IMR-90 (cell line): Measurements from ENCODE around the gene PHACTR3. TPM values are rescaled to one million over a fixed set of nuclear protein-coding genes. Genes with fewer than 3 reads are reported as not detected.

Experiments used
- ATAC-seq: fragments of 200-7000 bp; cut with Tn5 transposase; 2 replicates; pipeline ENCODE4 v1.9.1; 2020; ENCODE audit warnings: low read depth, mild to moderate bottlenecking, moderate library complexity
- BruUV-seq: library from RNA; stranded (reverse); fragments of 400-500 nt; replicated peaks from 2 replicates; lab custom pipeline; 2021; lab: Mats Ljungman, UMichigan
- CTCF ChIA-PET: fragments of 300-600 bp; formaldehyde crosslinking; extraction: SDS; loops from one replicate; lab custom pipeline; 2021; ENCODE audit warnings: antibody characterized with exemption; lab: Yijun Ruan, JAX
- POLR2A ChIA-PET: fragments of 300-600 bp; sonication (Branson Sonifier 250); formaldehyde crosslinking; loops from one replicate; lab custom pipeline; 2022; ENCODE audit warnings: antibody characterized with exemption; ENCODE audit not compliant: unreplicated experiment; lab: Charles Lee
- DNase-seq: peaks from one replicate; pipeline ENCODE4 v3.0.0; 2013
- H2AFZ ChIP-seq: replicated peaks from 2 replicates; pipeline ENCODE3; 2013; ENCODE audit warnings: low read length, mild to moderate bottlenecking; ENCODE audit not compliant: poor library complexity
- H2AK5ac ChIP-seq: 2 replicates; pipeline ENCODE4 v1.6.1; 2013; ENCODE audit warnings: low read depth, low read length, inconsistent platforms
- H2AK9ac ChIP-seq: replicated peaks from 2 replicates; pipeline ENCODE3; 2013; ENCODE audit warnings: mild to moderate bottlenecking, low read depth, low read length, moderate library complexity; ENCODE audit not compliant: poor library complexity
- H2BK120ac ChIP-seq: 2 replicates; pipeline ENCODE4 v1.6.1; 2013; ENCODE audit warnings: low read depth, low read length, inconsistent platforms
- H2BK15ac ChIP-seq: 3 replicates; pipeline ENCODE4 v1.6.1; 2013; ENCODE audit warnings: low read depth, low read length, inconsistent platforms
- H2BK20ac ChIP-seq: 2 replicates; pipeline ENCODE4 v1.6.1; 2013; ENCODE audit warnings: low read depth, mild to moderate bottlenecking, inconsistent platforms, low read length, moderate library complexity
- H2BK5ac ChIP-seq: 2 replicates; pipeline ENCODE4 v1.6.1; 2013; ENCODE audit warnings: mild to moderate bottlenecking, low read depth, low read length, inconsistent platforms; ENCODE audit not compliant: poor library complexity, severe bottlenecking
- H3K14ac ChIP-seq: replicated peaks from 2 replicates; pipeline ENCODE4 v1.6.1; 2013; ENCODE audit warnings: low read depth, low read length, inconsistent platforms
- H3K18ac ChIP-seq: 2 replicates; pipeline ENCODE4 v1.6.1; 2013; ENCODE audit warnings: low read depth, low read length, control low read depth
- H3K23ac ChIP-seq: 2 replicates; pipeline ENCODE4 v1.6.1; 2013; ENCODE audit warnings: low read depth, low read length, inconsistent platforms
- H3K27ac ChIP-seq: 2 replicates; pipeline ENCODE4 v1.5.1; 2013; ENCODE audit warnings: mild to moderate bottlenecking, control low read depth, low read length; ENCODE audit not compliant: insufficient read depth
- H3K27me3 ChIP-seq: 2 replicates; pipeline ENCODE4 v1.6.1; 2013; ENCODE audit warnings: low read length; ENCODE audit not compliant: control insufficient read depth, insufficient read depth
- H3K36me3 ChIP-seq: 2 replicates; pipeline ENCODE4 v1.6.1; 2013; ENCODE audit warnings: low read length, mixed read lengths; ENCODE audit not compliant: control insufficient read depth, insufficient read depth
- H3K4ac ChIP-seq: 2 replicates; pipeline ENCODE4 v1.6.1; 2013; ENCODE audit warnings: low read depth, low read length, inconsistent platforms
- H3K4me1 ChIP-seq: 2 replicates; pipeline ENCODE4 v1.6.1; 2013; ENCODE audit warnings: low read length, mixed read lengths; ENCODE audit not compliant: control insufficient read depth, insufficient read depth
- H3K4me2 ChIP-seq: 2 replicates; pipeline ENCODE4 v1.6.1; 2013; ENCODE audit warnings: low read depth, mild to moderate bottlenecking, control low read depth, low read length, moderate library complexity
- H3K4me3 ChIP-seq: 2 replicates; pipeline ENCODE4 v1.5.1; 2013; ENCODE audit warnings: low read depth, mild to moderate bottlenecking, control low read depth, low read length, moderate library complexity; ENCODE audit not compliant: insufficient read depth
- H3K56ac ChIP-seq: 2 replicates; pipeline ENCODE4 v1.6.1; 2013; ENCODE audit warnings: low read length, inconsistent platforms; ENCODE audit not compliant: insufficient read depth; ENCODE audit errors: extremely low read depth
- H3K79me1 ChIP-seq, 2 experiments: 2 replicates each; pipeline ENCODE4 v1.6.1; 2013; ENCODE audit warnings: low read length in 2 of 2, inconsistent platforms in 1 of 2, low read depth in 1 of 2
- H3K9ac ChIP-seq: 2 replicates; pipeline ENCODE4 v1.6.1; 2013; ENCODE audit warnings: low read depth, low read length, control low read depth
- H3K9me1 ChIP-seq: 2 replicates; pipeline ENCODE4 v1.6.1; 2013; ENCODE audit warnings: low read length, inconsistent platforms; ENCODE audit not compliant: insufficient read depth
- H3K9me3 ChIP-seq: 2 replicates; pipeline ENCODE4 v1.6.1; 2013; ENCODE audit warnings: low read length; ENCODE audit not compliant: control insufficient read depth, insufficient read depth
- H4K20me1 ChIP-seq: 2 replicates; pipeline ENCODE4 v1.6.1; 2013; ENCODE audit warnings: low read length, inconsistent platforms; ENCODE audit not compliant: insufficient read depth
- H4K5ac ChIP-seq: 2 replicates; pipeline ENCODE4 v1.6.1; 2013; ENCODE audit warnings: mild to moderate bottlenecking, low read depth, low read length, control low read depth
- H4K8ac ChIP-seq, 2 experiments: 2 replicates each; pipeline ENCODE4 v1.6.1; 2013; ENCODE audit warnings: low read depth in 2 of 2, low read length in 2 of 2, control low read depth in 1 of 2, inconsistent platforms in 1 of 2
- H4K91ac ChIP-seq: 2 replicates; pipeline ENCODE4 v1.6.1; 2013; ENCODE audit warnings: low read depth, low read length, inconsistent platforms; ENCODE audit not compliant: insufficient read depth
- MAFK ChIP-seq: IDR thresholded peaks from 2 replicates; pipeline ENCODE4 v1.6.1; 2012; ENCODE audit warnings: low read depth, low read length, improper control_type of control experiment
- MXI1 ChIP-seq: IDR thresholded peaks from 2 replicates; pipeline ENCODE4 v1.6.1; 2012; ENCODE audit warnings: low read depth, mild to moderate bottlenecking, low read length, moderate library complexity, borderline replicate concordance
- NFE2L2 ChIP-seq: fragments of 150-350 bp; IDR thresholded peaks from 2 replicates; pipeline ENCODE4 v1.6.1; 2016; ENCODE audit warnings: low read depth, mild to moderate bottlenecking, low read length
- RCOR1 ChIP-seq: IDR thresholded peaks from 2 replicates; pipeline ENCODE4 v1.6.1; 2012; ENCODE audit warnings: mild to moderate bottlenecking, low read length, improper control_type of control experiment; ENCODE audit not compliant: insufficient replicate concordance
- WGBS, 2 experiments: methylation state at CpG; one replicate each; pipeline versions ENCODE4 v1.1.5 to v1.1.7; 2013; ENCODE audit warnings: missing lambda C conversion rate in 2 of 2; ENCODE audit not compliant: insufficient read length in 1 of 2; ENCODE audit errors: extremely low coverage in 2 of 2; 5-methylcytosine and 5-hydroxymethylcytosine counted together
- dilution Hi-C: fragments of 300-500 bp; cut with HindIII; formaldehyde crosslinking; loops from one replicate; pipeline ENCODE4 v1.14.3; 2018; ENCODE audit warnings: low sequenced_read_pairs; ENCODE audit not compliant: unreplicated experiment
- in situ Hi-C: fragments of 300-500 bp; cut with MboI; formaldehyde crosslinking; loops from 3 replicates; pipeline ENCODE4 v1.14.3; 2019; ENCODE audit warnings: low sequenced_read_pairs, inconsistent platforms, mixed read lengths
- intact Hi-C: fragments of 100-400 bp; cut with micrococcal nuclease; formaldehyde crosslinking; loops from 2 replicates; pipeline ENCODE4 v1.10.0; 2022
- polyA plus RNA-seq, 3 experiments: library from polyadenylated mRNA; depleted of rRNA; stranded (reverse); fragments of >200 nt; gene quantifications; 2 replicates each; pipeline ENCODE4 v1.2.3, GENCODE V29; 2012; ENCODE audit warnings: low replicate concordance in 1 of 3
- total RNA-seq: library from RNA; depleted of rRNA; stranded (reverse); fragments of >200 nt; gene quantifications from 2 replicates; pipeline ENCODE4 v1.2.3, GENCODE V29; 2012
- TF ChIP-seq, protein P1 (sequence below): fragments of 150-350 bp; IDR thresholded peaks from 2 replicates; pipeline ENCODE4 v1.6.1; 2017; ENCODE audit warnings: mild to moderate bottlenecking, antibody characterized with exemption, low read length, low read depth

PHACTR3 gene
- total and polyA plus RNA-seq, 2 of the 4 experiments (the other 2 are of a cell fraction), result not detected

- Histone ChIP-seq H2BK120ac (no peak overlapping the region), H3K56ac (no peak overlapping the region), H2BK15ac (no peak overlapping the region), H4K8ac (no peak overlapping the region), H3K23ac (no peak overlapping the region), H4K5ac (no peak overlapping the region), H3K4me3 (no peak overlapping the region), H3K4ac (no peak overlapping the region), H3K9me3 (peaks cover 40% of the 10 kb centered on the region), H4K20me1 (no peaks in the 10 kb centered on the region), H2AK9ac (no peak overlapping the region), H3K18ac (no peak overlapping the region), H2BK20ac (no peak overlapping the region), H3K27ac (no peak overlapping the region), H2AFZ (no peak overlapping the region), H3K9ac (no peak overlapping the region), H3K27me3 (no peaks in the 10 kb centered on the region), H3K4me2 (no peak overlapping the region), H2AK5ac (no peak overlapping the region), H3K9me1 (no peaks in the 10 kb centered on the region), H3K79me1 (no peaks in the 10 kb centered on the region), H2BK5ac (no peak overlapping the region), H4K91ac (no peak overlapping the region), H3K14ac (no peak overlapping the region), H3K4me1 (no peaks in the 10 kb centered on the region), H3K36me3 (no peaks in the 10 kb centered on the region)
- intact Hi-C loops (no loop called here), in situ Hi-C loops (no loop called here), dilution Hi-C loops (no loop called here)
- DNase-seq, result no peak
- CTCF ChIA-PET, result no interaction called here
- TF ChIP-seq, protein P1, sequence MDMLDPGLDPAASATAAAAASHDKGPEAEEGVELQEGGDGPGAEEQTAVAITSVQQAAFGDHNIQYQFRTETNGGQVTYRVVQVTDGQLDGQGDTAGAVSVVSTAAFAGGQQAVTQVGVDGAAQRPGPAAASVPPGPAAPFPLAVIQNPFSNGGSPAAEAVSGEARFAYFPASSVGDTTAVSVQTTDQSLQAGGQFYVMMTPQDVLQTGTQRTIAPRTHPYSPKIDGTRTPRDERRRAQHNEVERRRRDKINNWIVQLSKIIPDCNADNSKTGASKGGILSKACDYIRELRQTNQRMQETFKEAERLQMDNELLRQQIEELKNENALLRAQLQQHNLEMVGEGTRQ, result no peak
- TF ChIP-seq MAFK, result no peak
- no peak for TF ChIP-seq MXI1
- no peak for TF ChIP-seq NFE2L2
- TF ChIP-seq RCOR1, result no peak
- POLR2A ChIA-PET, result no interaction called here
- BruUV-seq, result no TSS peak
- no peak for ATAC-seq
- no CpG with 5 or more reads among the region's 10 CpGs for WGBS, 2 experiments
These were observed 115.7 kb downstream of the PHACTR3 start for GRCh38 chr20:59720013-59720412.
